ENCODE results near the gene BRIP1. TPM values are rescaled to one million over a fixed set of nuclear protein-coding genes. Genes with fewer than 3 reads are reported as not detected.

BRIP1 gene
- total RNA-seq, 1 experiment from 2014 or later = 20.2 TPM

DNA sequence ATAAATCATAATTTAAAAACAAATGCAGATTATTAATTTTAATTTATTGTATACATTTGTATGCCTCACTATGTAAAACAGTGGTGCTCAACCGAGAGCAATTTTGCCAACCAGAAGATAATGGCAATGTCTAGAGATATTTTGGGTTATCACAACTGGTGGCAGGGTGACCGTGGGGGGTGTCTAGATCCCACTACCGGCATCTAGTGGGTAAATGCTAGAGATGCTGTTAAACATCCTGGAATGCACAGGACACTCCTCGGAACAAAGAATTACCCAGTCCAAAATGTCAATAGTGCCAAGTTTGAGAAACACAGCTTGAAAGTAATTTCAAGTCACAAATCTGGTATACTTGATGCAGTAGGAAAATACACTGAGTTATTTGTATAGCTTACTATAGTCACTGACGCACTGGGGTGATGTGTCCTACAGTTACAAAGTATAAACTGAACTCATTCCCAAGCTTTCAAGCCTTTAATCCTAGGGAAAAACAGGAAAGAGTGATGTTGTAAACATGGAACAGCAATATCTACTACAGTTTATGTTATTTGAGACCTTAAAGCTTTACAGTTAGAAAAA, 133.5 kb downstream of the BRIP1 start:
- peak; percentile 36; the same call in 1 of the 3 replicates for TF ChIP-seq CTCF (conservative IDR thresholded peaks at IDR 0.05)
- H3K56ac ChIP-seq (ENCODE audit: insufficient read length, low read depth, low read length) = no peak overlapping the region
- H4K91ac ChIP-seq (ENCODE audit: insufficient read length, low read depth, low read length) = no peak overlapping the region
- no peak overlapping the region for H3K23ac ChIP-seq (ENCODE audit: insufficient read length, low read depth, low read length)
- WGBS (ENCODE audit: extremely low coverage, insufficient read length, low lambda C conversion rate) = no CpG with 5 or more reads among the region's 5 CpGs
- Mint-ChIP-seq H3K4me1 (no peaks in the 10 kb centered on the region), H3K9me3 (no peaks in the 10 kb centered on the region), H3K36me3 (ENCODE audit: insufficient read depth in 1 of 3, low read depth in 3 of 3) (peaks cover 0 to 21% (median 7%) of the 10 kb centered on the region in 3 experiments; a peak in 2 of 7 replicates), H3K27me3 (ENCODE audit: low read depth) (no peaks in the 10 kb centered on the region), H3K27ac (no peak overlapping the region), H3K4me3 (no peak overlapping the region)
- no peak overlapping the region for H2BK20ac ChIP-seq (ENCODE audit: low read depth, low read length, poor library complexity, severe bottlenecking)
- no peak overlapping the region for H2AK5ac ChIP-seq (ENCODE audit: insufficient read length, low read length)
- H3K27ac ChIP-seq (ENCODE audit: insufficient read length, low read depth, low read length) = no peak overlapping the region
- no peak overlapping the region for H3K4me2 ChIP-seq (ENCODE audit: insufficient read depth, insufficient read length, low read length)
- H3K4me1 ChIP-seq (ENCODE audit: insufficient read depth, low read length) = no peaks in the 10 kb centered on the region
- no peak for DNase-seq
- H2BK5ac ChIP-seq (ENCODE audit: insufficient read length, low read length) = no peak overlapping the region
- H3T11ph ChIP-seq (ENCODE audit: low read length) = no peak overlapping the region
- H3K23me2 ChIP-seq (ENCODE audit: insufficient read length, low read depth, low read length, poor library complexity, severe bottlenecking) = no peaks in the 10 kb centered on the region
- H3K9me3 ChIP-seq (ENCODE audit: control insufficient read depth, low read depth, low read length) = no peaks in the 10 kb centered on the region
- no peak overlapping the region for H2BK15ac ChIP-seq (ENCODE audit: low read depth, low read length)
- no peak overlapping the region for H4K8ac ChIP-seq (replicated peaks; ENCODE audit: insufficient read length, low read depth, low read length)
- no peaks in the 10 kb centered on the region for H3K79me2 ChIP-seq (ENCODE audit: insufficient read depth, low read length)
- no peak overlapping the region for H3K14ac ChIP-seq (ENCODE audit: insufficient read depth, low read length)
- H3K27me3 ChIP-seq (ENCODE audit: insufficient read depth, low read length) = no peaks in the 10 kb centered on the region
- H3K9ac ChIP-seq (ENCODE audit: extremely low read depth, insufficient read length, low read length) = no peak overlapping the region
- no peak overlapping the region for H3K18ac ChIP-seq (ENCODE audit: insufficient read length, low read depth, low read length)
- H3K79me1 ChIP-seq (ENCODE audit: insufficient read depth, low read depth, low read length, poor library complexity, severe bottlenecking) = no peaks in the 10 kb centered on the region
- no peak overlapping the region for H3K4ac ChIP-seq (ENCODE audit: low read depth, low read length)
- no peaks in the 10 kb centered on the region for H4K20me1 ChIP-seq (ENCODE audit: control insufficient read depth, insufficient read depth, insufficient read length)
- H2BK12ac ChIP-seq (ENCODE audit: insufficient read length, low read depth, low read length) = no peak overlapping the region
- no peak overlapping the region for H2BK120ac ChIP-seq (ENCODE audit: low read depth, low read length, poor library complexity, severe bottlenecking)
- H2AFZ ChIP-seq (ENCODE audit: low read length) = no peak overlapping the region
- no peak overlapping the region for H4K5ac ChIP-seq (ENCODE audit: insufficient read length, low read depth, low read length)
